GM18498 (cell line): ENCODE data around the gene CGREF1.

Experiments used
- ATAC-seq: cut with Tn5 transposase; IDR thresholded peaks from one replicate; pipeline ENCODE4 v1.9.1; 2021; ENCODE audit warnings: mild to moderate bottlenecking, moderate library complexity; ENCODE audit not compliant: unreplicated experiment

The CGREF1 gene, protein sequence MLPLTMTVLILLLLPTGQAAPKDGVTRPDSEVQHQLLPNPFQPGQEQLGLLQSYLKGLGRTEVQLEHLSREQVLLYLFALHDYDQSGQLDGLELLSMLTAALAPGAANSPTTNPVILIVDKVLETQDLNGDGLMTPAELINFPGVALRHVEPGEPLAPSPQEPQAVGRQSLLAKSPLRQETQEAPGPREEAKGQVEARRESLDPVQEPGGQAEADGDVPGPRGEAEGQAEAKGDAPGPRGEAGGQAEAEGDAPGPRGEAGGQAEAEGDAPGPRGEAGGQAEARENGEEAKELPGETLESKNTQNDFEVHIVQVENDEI

GRCh38 chr2:27118525-27119329 is at the start of gene CGREF1:
Gene CGREF1, minus strand, starts transcription at chr2:27119128. Its CDS starts 14,762 bp downstream, at chr2:27104366.
- ATAC-seq: no peak

GRCh38 chr2:27164960-27165763 is 46.2 kb upstream of the CGREF1 start:
- peak; percentile 54 for ATAC-seq

- no peak for ATAC-seq
Observed at GRCh38 chr2:27162151-27163121, 43.5 kb upstream of the CGREF1 start.

DNA sequence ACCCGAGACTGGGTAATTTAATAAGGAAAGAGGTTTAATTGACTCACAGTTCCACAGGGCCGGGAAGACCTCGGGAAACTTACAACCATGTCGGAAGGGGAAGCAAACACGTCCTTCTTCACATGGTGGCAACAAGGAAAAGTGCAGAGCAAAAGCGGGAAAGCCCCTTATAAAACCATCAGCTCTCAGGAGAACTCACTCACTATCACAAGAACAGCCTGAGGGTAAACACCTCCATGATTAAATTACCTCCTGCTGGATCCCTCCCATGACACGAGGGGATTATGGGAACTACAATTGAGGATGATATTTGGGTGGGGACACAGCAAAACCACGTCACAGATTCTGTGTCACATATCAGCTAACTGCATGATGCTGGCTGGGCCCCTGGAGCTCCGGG is 41.3 kb upstream of the CGREF1 start:
- no peak for ATAC-seq

GRCh38 chr2:27159271-27159670 is 40.3 kb upstream of the CGREF1 start:
- no peak for ATAC-seq

DNA sequence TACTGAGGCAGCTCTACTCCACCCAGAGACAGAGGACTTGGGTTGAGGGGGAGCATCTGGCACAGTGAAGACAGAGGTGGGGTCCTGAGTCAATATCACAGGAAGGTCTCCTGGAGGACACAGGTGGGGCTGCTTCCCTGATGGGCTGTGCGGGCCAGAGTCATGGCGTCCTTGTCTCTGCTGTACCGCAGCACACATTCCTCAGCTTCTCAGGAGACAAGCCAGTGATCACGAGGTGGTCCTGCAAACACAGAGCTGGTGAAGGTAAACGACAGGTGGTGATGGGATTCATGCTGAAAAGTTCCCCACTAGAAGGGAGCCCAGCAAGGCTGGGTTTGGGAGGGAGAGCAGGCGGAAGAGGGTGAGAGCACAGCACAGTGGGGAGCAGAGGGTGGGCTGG is 39.5 kb upstream of the CGREF1 start:
- ATAC-seq: no peak

DNA sequence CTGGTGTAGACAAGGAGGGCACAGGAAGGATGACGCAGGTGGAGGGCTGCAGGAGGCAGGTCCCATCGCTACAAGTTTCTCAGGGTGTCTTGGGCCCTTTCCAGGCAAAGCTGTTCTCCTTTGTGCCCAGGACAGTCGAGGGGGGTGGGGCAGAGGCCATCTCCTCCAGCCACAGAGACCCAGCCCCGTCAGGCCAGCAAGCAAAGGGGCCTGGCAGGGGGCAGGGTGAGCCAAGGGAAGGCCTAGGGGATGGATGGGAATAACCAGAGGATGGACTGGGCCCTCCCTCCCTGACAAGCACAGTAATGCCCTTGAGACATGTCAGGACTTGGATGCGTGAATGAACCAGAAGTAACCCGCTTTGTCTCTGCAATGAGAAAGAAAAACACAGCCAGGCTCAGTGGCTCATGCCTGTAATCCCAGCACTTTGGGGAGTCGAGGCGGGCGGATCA is 36.2 kb upstream of the CGREF1 start:
- no peak for ATAC-seq

- no peak for ATAC-seq
Observed at GRCh38 chr2:27154488-27154887, 35.6 kb upstream of the CGREF1 start.

- no peak for ATAC-seq
Observed at GRCh38 chr2:27152796-27153464, 34.0 kb upstream of the CGREF1 start.

DNA sequence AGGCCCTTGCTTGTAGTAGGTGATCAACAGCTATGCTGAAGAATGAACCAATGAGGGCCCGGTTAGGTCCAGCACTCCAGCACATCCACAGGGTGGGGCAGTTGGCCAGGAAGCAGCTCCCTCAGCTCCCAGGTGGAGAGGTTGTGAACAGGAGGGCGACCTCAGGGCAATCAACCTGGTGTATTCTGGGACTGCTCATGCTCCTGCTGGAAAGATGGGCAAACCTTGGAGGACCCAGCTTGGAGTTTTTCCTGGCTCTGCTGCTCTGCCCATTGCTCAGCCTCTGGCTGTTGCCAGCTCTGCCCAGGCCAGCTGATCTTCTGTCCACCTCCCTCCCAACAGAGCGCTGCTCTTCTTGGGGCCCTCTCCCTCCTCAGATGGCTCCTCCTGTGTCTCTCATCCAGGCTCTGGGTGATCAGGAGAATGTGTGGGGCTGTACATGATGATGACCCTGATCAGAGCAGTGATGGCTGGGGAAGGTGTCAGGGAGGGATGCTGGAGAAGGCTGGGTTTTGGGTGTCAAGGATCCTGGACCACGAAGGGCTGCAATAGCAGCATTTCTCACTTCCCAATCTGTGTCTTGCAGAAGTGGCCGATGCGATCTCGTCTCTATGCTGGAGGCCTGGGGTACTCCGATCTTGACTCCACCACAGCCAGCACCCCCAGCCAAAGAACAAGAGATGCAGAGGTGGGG is 33.3 kb upstream of the CGREF1 start:
- ATAC-seq: no peak

- no peak for ATAC-seq
Observed at GRCh38 chr2:27150639-27151230, 31.8 kb upstream of the CGREF1 start.

DNA sequence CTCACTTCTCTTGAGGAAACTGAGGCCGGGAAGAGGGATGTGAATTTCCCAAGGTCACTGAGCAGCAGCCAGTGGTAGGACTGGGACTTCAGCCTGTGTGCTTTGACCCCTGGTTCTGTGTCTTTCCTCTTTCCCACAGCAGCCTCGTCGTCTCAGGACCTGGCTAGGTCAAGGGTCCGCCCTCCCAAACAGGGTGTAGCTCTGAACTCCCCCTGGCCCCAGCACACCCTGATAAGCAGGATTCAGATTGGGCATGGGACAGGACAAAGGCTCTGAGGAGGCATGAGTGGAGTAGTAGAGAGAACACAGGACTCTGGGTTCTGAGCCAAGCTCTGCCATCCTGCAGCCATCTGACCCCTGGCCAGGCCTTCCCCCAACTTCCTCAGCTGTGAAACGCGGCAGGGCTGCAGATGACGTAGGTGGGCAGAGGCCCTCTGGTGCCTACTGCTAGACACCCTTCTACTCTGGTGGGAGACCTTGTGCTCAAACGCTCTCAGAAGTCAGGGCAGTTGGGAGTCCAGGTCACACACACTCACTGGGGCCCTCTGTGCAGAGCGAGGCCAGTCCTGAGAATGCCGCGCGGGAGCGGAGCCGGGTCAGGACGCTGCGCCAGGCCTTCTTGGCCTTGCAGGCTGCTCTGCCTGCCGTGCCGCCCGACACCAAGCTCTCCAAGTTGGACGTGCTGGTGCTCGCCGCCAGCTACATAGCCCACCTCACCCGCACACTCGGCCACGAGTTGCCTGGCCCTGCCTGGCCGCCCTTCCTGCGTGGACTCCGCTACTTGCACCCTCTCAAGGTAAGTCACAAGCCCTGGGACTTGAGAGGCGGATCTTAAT is 30.9 kb upstream of the CGREF1 start:
- no peak for ATAC-seq

DNA sequence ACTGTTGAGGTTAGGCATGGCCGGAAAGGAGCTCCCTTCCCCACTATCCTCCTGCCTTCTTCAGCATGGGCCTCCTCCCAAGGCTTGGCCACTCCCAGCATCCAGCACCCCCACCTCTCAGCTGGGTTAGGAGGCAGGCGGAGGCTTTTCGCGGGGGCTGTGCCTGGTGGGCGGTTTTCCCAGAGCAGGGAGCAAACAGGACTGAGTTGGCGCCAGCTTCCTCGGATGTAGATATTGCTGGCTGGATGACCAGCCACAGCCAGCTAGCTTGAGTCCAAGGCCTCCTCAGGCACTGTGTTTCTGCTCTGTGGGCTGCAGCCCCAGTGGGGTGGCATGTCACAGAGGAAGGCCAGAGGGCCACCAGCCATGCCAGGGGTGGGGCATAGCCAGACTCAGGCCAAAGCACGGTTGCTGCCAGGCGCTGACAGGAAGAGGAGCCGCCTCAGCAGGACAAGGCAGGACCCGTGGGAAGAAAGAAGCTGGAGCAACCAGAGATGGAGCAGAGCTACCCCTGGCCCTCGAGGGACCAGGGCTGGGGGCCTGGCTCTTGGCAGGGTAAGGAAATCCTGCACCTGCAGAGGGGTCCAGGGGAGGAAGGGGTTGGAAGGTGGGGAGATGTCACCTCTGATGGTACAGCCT is 30.0 kb upstream of the CGREF1 start, which contains the start of gene TCF23:
TSS of gene TCF23 (plus strand) at position 204 of the 639 bp plus-strand sequence. CDS start at position 334, 130 bp downstream.
- no peak for ATAC-seq

DNA sequence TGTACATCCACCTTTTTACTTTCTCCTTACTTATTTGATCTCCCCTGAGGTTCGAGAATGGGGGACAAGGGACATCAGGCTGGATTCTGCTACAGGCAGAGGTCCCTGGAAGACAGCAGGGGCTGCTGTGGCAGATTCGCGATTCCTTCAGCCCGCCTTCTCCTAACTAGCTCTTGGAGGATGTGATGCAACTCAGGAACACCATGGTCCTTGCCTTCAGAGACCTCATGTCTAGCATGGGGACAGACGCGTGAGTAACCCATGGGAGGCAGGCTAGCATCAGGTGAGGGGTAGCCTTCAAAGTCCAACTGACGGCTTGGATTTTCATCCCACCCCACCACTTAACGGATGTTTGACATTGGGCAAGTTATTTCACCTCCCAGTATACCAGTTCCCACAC is 29.0 kb upstream of the CGREF1 start:
- no peak for ATAC-seq

DNA sequence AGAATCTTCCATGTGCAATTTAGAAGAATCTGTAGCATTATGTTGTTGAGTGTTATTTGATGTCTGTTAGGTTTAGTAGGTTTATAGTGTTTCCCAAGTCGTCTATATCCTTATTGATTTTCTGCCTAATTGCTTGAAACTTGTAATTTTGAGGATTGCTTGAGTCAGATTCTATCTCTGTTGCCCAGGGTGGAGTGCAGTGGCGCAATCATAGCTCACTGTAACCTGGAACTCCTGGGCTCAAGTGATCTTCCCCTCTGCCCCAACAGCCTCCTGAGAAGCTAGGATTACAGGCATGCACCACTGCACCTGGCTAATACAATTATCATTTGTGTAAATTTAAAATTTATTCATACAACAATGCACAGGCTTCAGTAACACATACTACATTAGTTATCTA is 26.8 kb upstream of the CGREF1 start:
- ATAC-seq: no peak

DNA sequence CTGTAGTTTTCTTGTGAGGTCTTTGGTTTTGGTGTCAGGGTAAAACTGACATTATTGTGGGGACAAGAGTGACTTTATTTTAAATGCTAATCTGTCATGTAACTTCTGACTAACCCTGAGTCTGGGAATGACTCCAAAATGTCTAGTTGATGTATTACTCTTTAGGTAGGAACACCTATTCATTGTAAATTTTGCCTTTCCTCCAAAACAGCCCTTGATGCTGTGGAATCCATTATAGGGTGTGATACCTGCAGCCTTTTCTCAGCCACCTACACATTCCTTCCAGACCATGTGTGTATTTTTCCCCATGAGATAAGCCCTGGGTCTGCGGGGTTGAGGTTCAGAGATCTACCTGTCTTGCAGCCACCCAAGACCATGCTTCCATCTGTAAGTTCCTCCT is 24.4 kb upstream of the CGREF1 start:
- no peak for ATAC-seq

DNA sequence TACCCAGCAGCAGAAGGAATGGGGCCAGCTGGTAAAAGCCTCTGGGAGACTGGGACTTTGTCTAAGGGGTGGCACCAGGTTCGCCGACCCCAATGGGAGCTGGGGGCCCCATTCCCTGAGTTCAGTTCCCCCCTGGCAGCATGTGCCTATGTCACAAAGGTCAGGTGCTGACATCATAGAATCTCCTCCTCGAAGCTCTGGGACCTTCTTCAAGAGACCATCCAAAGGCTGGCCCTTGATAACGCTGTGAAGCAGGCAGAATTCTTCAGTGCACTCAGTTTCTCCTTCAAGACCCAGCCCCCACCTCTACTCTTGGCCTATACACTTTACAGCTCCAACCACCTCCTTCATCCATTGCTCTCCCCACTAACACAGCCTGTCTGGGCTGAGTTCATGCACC is 20.4 kb upstream of the CGREF1 start, which contains the start of gene PRR30:
TSS of gene PRR30 (minus strand) at position 101 of the 400 bp plus-strand sequence. CDS start 1,081 bp downstream, outside the sequence.
- no peak for ATAC-seq
